Measurements from ENCODE around the gene MALL. TPM values are rescaled to one million over a fixed set of nuclear protein-coding genes. Genes with fewer than 3 reads are reported as not detected.

MALL gene
- total and polyA plus RNA-seq, 9 of the 15 experiments (the other 6 are each of a cell fraction or from before 2014, with no cell fraction given) = 0.24 TPM; not detected in 8

- TF ChIP-seq CTCF (IDR thresholded peaks at IDR 0.05 in 2 of 3, conservative IDR thresholded peaks at IDR 0.05 in 1 of 3; ENCODE audit: insufficient read depth in 2 of 3, low read depth in 1 of 3, low read length in 3 of 3) = no peak
- no peak for TF ChIP-seq ARID3A (IDR thresholded peaks at IDR 0.05; ENCODE audit: borderline replicate concordance, low read depth, low read length)
- TF ChIP-seq ZFP30 (CRISPR knock-in tag; IDR thresholded peaks at IDR 0.05; ENCODE audit: borderline replicate concordance) = no peak
- TF ChIP-seq NR0B1 (IDR thresholded peaks at IDR 0.05; ENCODE audit: partially characterized antibody) = no peak
- no peak for TF ChIP-seq TRIM28 (IDR thresholded peaks at IDR 0.05)
Measured at GRCh38 chr2:110130757-110131156, 15.1 kb upstream of the MALL start (continued).

GRCh38 chr2:110126906-110127305, 11.3 kb upstream of the MALL start:
- H3K9ac ChIP-seq (ENCODE audit: insufficient read depth in 1 of 2, low read depth in 2 of 2, low read length in 2 of 2) = no peak overlapping the region
- peaks cover 6 to 9% of the 10 kb centered on the region in 2 experiments; a peak in 1 of 5 replicates for H3K27me3 ChIP-seq (ENCODE audit: control insufficient read depth in 2 of 2, insufficient read depth in 2 of 2, low read length in 2 of 2)
- H4K20me1 ChIP-seq (replicated peaks; ENCODE audit: control insufficient read depth, insufficient read depth, low read length) = no peaks in the 10 kb centered on the region
- 0% methylated on average over 2 of the region's 2 CpGs for WGBS (ENCODE audit: insufficient coverage, low coverage, missing lambda C conversion rate)
- H3K79me2 ChIP-seq (ENCODE audit: control insufficient read depth, insufficient read depth, low read length) = no peaks in the 10 kb centered on the region
- POLR2A ChIA-PET = no interaction called here
- no peaks in the 10 kb centered on the region for H3K4me1 ChIP-seq (replicated peaks in 1 of 2; ENCODE audit: control insufficient read depth in 2 of 2, insufficient read depth in 2 of 2, low read length in 2 of 2)
- CTCF ChIA-PET (ENCODE audit: low intra/inter-chr PET ratio) = no interaction called here
- no peak for ATAC-seq
- H3K4me2 ChIP-seq (ENCODE audit: insufficient read depth, low read length) = no peak overlapping the region
- no peak for FAIRE-seq
- H3K9me1 ChIP-seq (ENCODE audit: control insufficient read depth, insufficient read depth, low read length) = no peaks in the 10 kb centered on the region
- H3K4me3 ChIP-seq = no peak overlapping the region
- H3K27ac ChIP-seq (ENCODE audit: extremely low read depth, low read depth, low read length) = no peak overlapping the region
- BruUV-seq (replicated peaks) = no TSS peak
- H2AFZ ChIP-seq (ENCODE audit: low read depth, low read length) = no peak overlapping the region
- in situ Hi-C loops (cut with MboI) = no loop called here
- H3K9me3 ChIP-seq (replicated peaks; ENCODE audit: control insufficient read depth, insufficient read depth, low read depth, low read length) = no peaks in the 10 kb centered on the region
- intact Hi-C loops (cut with micrococcal nuclease) = no loop called here
- no peak for DNase-seq (ENCODE audit: extremely low read depth in 1 of 4, low spot score in 3 of 4)
- no peaks in the 10 kb centered on the region for H3K36me3 ChIP-seq (ENCODE audit: control insufficient read depth, insufficient read depth, low read length)
- no peak for TF ChIP-seq HDAC2 (IDR thresholded peaks at IDR 0.05)
- TF ChIP-seq HDAC3 (IDR thresholded peaks at IDR 0.05; ENCODE audit: borderline replicate concordance, partially characterized antibody) = no peak
- no peak for TF ChIP-seq EP300 (IDR thresholded peaks at IDR 0.05; ENCODE audit: low read length)
- no peak for TF ChIP-seq PCBP2 (IDR thresholded peaks at IDR 0.05; ENCODE audit: low read depth, low read length, poor library complexity, severe bottlenecking)
- no peak for TF ChIP-seq CREB1 (IDR thresholded peaks at IDR 0.05)
- no peak for TF ChIP-seq CREB1 (CRISPR knock-in tag; IDR thresholded peaks at IDR 0.05)
- TF ChIP-seq FOXA3 (CRISPR knock-in tag; conservative IDR thresholded peaks at IDR 0.05 in 1 of 2, IDR thresholded peaks at IDR 0.05 in 1 of 2) = no peak
- no peak for TF ChIP-seq ZEB2 (IDR thresholded peaks at IDR 0.05)
- TF ChIP-seq ZNF57 (CRISPR knock-in tag; IDR thresholded peaks at IDR 0.05) = no peak
- TF ChIP-seq ZFX (CRISPR knock-in tag; IDR thresholded peaks at IDR 0.05) = no peak
- no peak for TF ChIP-seq ZNF239 (CRISPR knock-in tag; IDR thresholded peaks at IDR 0.05)
- no peak for TF ChIP-seq HDAC1 (IDR thresholded peaks at IDR 0.05)
